ENCODE measurements around the gene DOC2A. TPM values are rescaled to one million over a fixed set of nuclear protein-coding genes. Genes with fewer than 3 reads are reported as not detected.

DOC2A gene
- total and polyA plus RNA-seq, 2 donors = 0.24 to 1.3 TPM

- peaks cover 35 to 42% of the 10 kb centered on the region in 2 donors for H3K36me3 ChIP-seq (ENCODE audit: control insufficient read depth in 2 of 2, insufficient read depth in 2 of 2, low read length in 1 of 2)
- 97% methylated on average over 17 of the region's 17 CpGs for whole genome bisulfite sequencing
These were observed 7.0 kb downstream of the DOC2A start for GRCh38 chr16:30003670-30004423.

GRCh38 chr16:30002614-30003346, 8.0 kb downstream of the DOC2A start:
- no peak for DNase-seq (ENCODE audit: low read depth in 6 of 9, low spot score in 9 of 9)
- H3K4me1 ChIP-seq (ENCODE audit: control insufficient read depth in 2 of 2, insufficient read depth in 2 of 2, low read length in 2 of 2) = peaks cover 9 to 16% of the 10 kb centered on the region in 2 donors
- no peaks in the 10 kb centered on the region for H3K9me3 ChIP-seq (ENCODE audit: control insufficient read depth in 2 of 2, insufficient read depth in 1 of 2, low read length in 1 of 2)
- WGBS = 99% methylated on average over 19 of the region's 19 CpGs
- H3K36me3 ChIP-seq (ENCODE audit: control insufficient read depth in 2 of 2, insufficient read depth in 2 of 2, low read length in 1 of 2) = peaks cover 35 to 47% of the 10 kb centered on the region in 2 donors
- H3K27me3 ChIP-seq (ENCODE audit: control insufficient read depth in 2 of 2, insufficient read depth in 1 of 2, low read length in 1 of 2) = peaks cover 0 to 2% of the 10 kb centered on the region in 2 donors
- H3K27ac ChIP-seq (ENCODE audit: low read depth in 1 of 2, low read length in 1 of 2) = no peak overlapping the region
- no peak overlapping the region for H3K4me3 ChIP-seq (ENCODE audit: low read length in 2 of 2)

More at GRCh38 chr16:30003670-30004423, 7.0 kb downstream of the DOC2A start:
- H3K4me1 ChIP-seq (ENCODE audit: control insufficient read depth in 2 of 2, insufficient read depth in 2 of 2, low read length in 2 of 2) = peaks cover 9 to 16% of the 10 kb centered on the region in 2 donors
- H3K4me3 ChIP-seq (ENCODE audit: low read length in 2 of 2) = no peak overlapping the region
- H3K27ac ChIP-seq (ENCODE audit: low read depth in 1 of 2, low read length in 1 of 2) = no peak overlapping the region
- H3K9me3 ChIP-seq (ENCODE audit: control insufficient read depth in 2 of 2, insufficient read depth in 1 of 2, low read length in 1 of 2) = no peaks in the 10 kb centered on the region
- no peak for DNase-seq (ENCODE audit: low read depth in 6 of 9, low spot score in 9 of 9)
- peaks cover 0 to 8% of the 10 kb centered on the region in 2 donors for H3K27me3 ChIP-seq (ENCODE audit: control insufficient read depth in 2 of 2, insufficient read depth in 1 of 2, low read length in 1 of 2)

- Histone ChIP-seq H3K9me3 (ENCODE audit: control insufficient read depth in 2 of 2, insufficient read depth in 1 of 2, low read length in 1 of 2) (no peaks in the 10 kb centered on the region), H3K4me3 (ENCODE audit: low read length in 2 of 2) (no peak overlapping the region), H3K27ac (ENCODE audit: low read depth in 1 of 2, low read length in 1 of 2) (no peak overlapping the region), H3K27me3 (ENCODE audit: control insufficient read depth in 2 of 2, insufficient read depth in 1 of 2, low read length in 1 of 2) (no peaks in the 10 kb centered on the region), H3K36me3 (ENCODE audit: control insufficient read depth in 2 of 2, insufficient read depth in 2 of 2, low read length in 1 of 2) (peaks cover 30 to 47% of the 10 kb centered on the region in 2 donors), H3K4me1 (ENCODE audit: control insufficient read depth in 2 of 2, insufficient read depth in 2 of 2, low read length in 2 of 2) (peaks cover 12 to 24% of the 10 kb centered on the region in 2 donors)
- WGBS = 96% methylated on average over 33 of the region's 33 CpGs
- no peak for DNase-seq (ENCODE audit: low read depth in 6 of 9, low spot score in 9 of 9)
These were observed 9.8 kb downstream of the DOC2A start for GRCh38 chr16:30000735-30001631.

GRCh38 chr16:29999605-30000004, 11.2 kb downstream of the DOC2A start:
- Histone ChIP-seq H3K27ac (ENCODE audit: low read depth in 1 of 2, low read length in 1 of 2) (no peak overlapping the region), H3K4me3 (ENCODE audit: low read length in 2 of 2) (no peak overlapping the region), H3K4me1 (ENCODE audit: control insufficient read depth in 2 of 2, insufficient read depth in 2 of 2, low read length in 2 of 2) (peaks cover 11 to 22% of the 10 kb centered on the region in 2 donors), H3K36me3 (ENCODE audit: control insufficient read depth in 2 of 2, insufficient read depth in 2 of 2, low read length in 1 of 2) (peaks cover 27 to 40% of the 10 kb centered on the region in 2 donors), H3K9me3 (ENCODE audit: control insufficient read depth in 2 of 2, insufficient read depth in 1 of 2, low read length in 1 of 2) (no peaks in the 10 kb centered on the region), H3K27me3 (ENCODE audit: control insufficient read depth in 2 of 2, insufficient read depth in 1 of 2, low read length in 1 of 2) (no peaks in the 10 kb centered on the region)
- DNase-seq (ENCODE audit: low read depth in 6 of 9, low spot score in 9 of 9) = no peak
- 98% methylated on average over 6 of the region's 6 CpGs for WGBS

GRCh38 chr16:29996766-29997250, 14.0 kb downstream of the DOC2A start:
- H3K27ac ChIP-seq (ENCODE audit: low read depth in 1 of 2, low read length in 1 of 2) = peak overlapping the region in 1 of 2 donors; percentile 99
- 28% methylated on average over 9 of the region's 9 CpGs for WGBS
- H3K4me3 ChIP-seq (ENCODE audit: low read length in 2 of 2) = peak overlapping the region; percentile 68 to 88
- H3K27me3 ChIP-seq (ENCODE audit: control insufficient read depth in 2 of 2, insufficient read depth in 1 of 2, low read length in 1 of 2) = no peaks in the 10 kb centered on the region
- peaks cover 10 to 23% of the 10 kb centered on the region in 2 donors for H3K4me1 ChIP-seq (ENCODE audit: control insufficient read depth in 2 of 2, insufficient read depth in 2 of 2, low read length in 2 of 2)
- DNase-seq (ENCODE audit: low read depth in 6 of 9, low spot score in 9 of 9) = peak in 2 of 9 donors; percentile 8 to 31
- H3K9me3 ChIP-seq (ENCODE audit: control insufficient read depth in 2 of 2, insufficient read depth in 1 of 2, low read length in 1 of 2) = no peaks in the 10 kb centered on the region
- peaks cover 33 to 50% of the 10 kb centered on the region in 2 donors for H3K36me3 ChIP-seq (ENCODE audit: control insufficient read depth in 2 of 2, insufficient read depth in 2 of 2, low read length in 1 of 2)

- no peaks in the 10 kb centered on the region for H3K27me3 ChIP-seq (ENCODE audit: control insufficient read depth in 2 of 2, insufficient read depth in 1 of 2, low read length in 1 of 2)
- peak within 1 kb of the TSS; percentile 68 to 88 for H3K4me3 ChIP-seq (ENCODE audit: low read length in 2 of 2)
- peak; percentile 94 to 98 (median 96) for DNase-seq (ENCODE audit: low read depth in 6 of 9, low spot score in 9 of 9)
- H3K4me1 ChIP-seq (ENCODE audit: control insufficient read depth in 2 of 2, insufficient read depth in 2 of 2, low read length in 2 of 2) = peaks cover 10 to 23% of the 10 kb centered on the region in 2 donors
- no peaks in the 10 kb centered on the region for H3K9me3 ChIP-seq (ENCODE audit: control insufficient read depth in 2 of 2, insufficient read depth in 1 of 2, low read length in 1 of 2)
- under 1% methylated on average over 65 of the region's 65 CpGs for WGBS
- H3K36me3 ChIP-seq (ENCODE audit: control insufficient read depth in 2 of 2, insufficient read depth in 2 of 2, low read length in 1 of 2) = peaks cover 33 to 50% of the 10 kb centered on the region in 2 donors
- peak within 1 kb of the TSS; percentile 96 to 99 for H3K27ac ChIP-seq (ENCODE audit: low read depth in 1 of 2, low read length in 1 of 2)
These were observed 14.7 kb downstream of the DOC2A start, which contains the start of gene INO80E for GRCh38 chr16:29995911-29996765. Gene INO80E, plus strand, starts transcription at chr16:29996241. Its CDS starts 70 bp downstream, at chr16:29996311.

- no peaks in the 10 kb centered on the region for H3K27me3 ChIP-seq (ENCODE audit: control insufficient read depth in 2 of 2, insufficient read depth in 1 of 2, low read length in 1 of 2)
- H3K27ac ChIP-seq (ENCODE audit: low read depth in 1 of 2, low read length in 1 of 2) = peak within 1 kb of the TSS; percentile 96 to 99
- H3K9me3 ChIP-seq (ENCODE audit: control insufficient read depth in 2 of 2, insufficient read depth in 1 of 2, low read length in 1 of 2) = no peaks in the 10 kb centered on the region
- peaks cover 10 to 23% of the 10 kb centered on the region in 2 donors for H3K4me1 ChIP-seq (ENCODE audit: control insufficient read depth in 2 of 2, insufficient read depth in 2 of 2, low read length in 2 of 2)
- peak; percentile 68 to 93 (median 83) for DNase-seq (ENCODE audit: low read depth in 6 of 9, low spot score in 9 of 9)
- peaks cover 35 to 51% of the 10 kb centered on the region in 2 donors for H3K36me3 ChIP-seq (ENCODE audit: control insufficient read depth in 2 of 2, insufficient read depth in 2 of 2, low read length in 1 of 2)
- H3K4me3 ChIP-seq (ENCODE audit: low read length in 2 of 2) = peak within 1 kb of the TSS; percentile 68 to 88
- WGBS = under 1% methylated on average over 53 of the region's 53 CpGs
These were observed 15.4 kb downstream of the DOC2A start, which contains the start of gene HIRIP3 for GRCh38 chr16:29995324-29995910. Gene HIRIP3, minus strand, starts transcription at chr16:29995617. Its CDS starts 12 bp downstream, at chr16:29995605.

All from thymus (tissue), 11 donors.